IPS-18a (cell line): ENCODE results near the gene ABCC11.

Experiments
- H3K27ac ChIP-seq: one replicate; pipeline ENCODE4 v1.5.1; 2013; ENCODE audit warnings: low read length
- H3K27me3 ChIP-seq: one replicate; pipeline ENCODE4 v1.6.1; 2013; ENCODE audit warnings: mild to moderate bottlenecking, low read length; ENCODE audit not compliant: control insufficient read depth, insufficient read depth
- H3K36me3 ChIP-seq: one replicate; pipeline ENCODE4 v1.6.1; 2013; ENCODE audit warnings: low read depth, low read length; ENCODE audit not compliant: control insufficient read depth
- H3K4me1 ChIP-seq: one replicate; pipeline ENCODE4 v1.6.1; 2013; ENCODE audit warnings: low read depth, low read length; ENCODE audit not compliant: control insufficient read depth
- H3K4me3 ChIP-seq: one replicate; pipeline ENCODE4 v1.5.1; 2013; ENCODE audit warnings: low read length
- H3K9ac ChIP-seq: one replicate; pipeline ENCODE4 v1.6.1; 2013; ENCODE audit warnings: mild to moderate bottlenecking, low read length, moderate library complexity
- H3K9me3 ChIP-seq: one replicate; pipeline ENCODE4 v1.6.1; 2013; ENCODE audit warnings: low read depth, low read length; ENCODE audit not compliant: control insufficient read depth

Gene ABCC11

GRCh38 chr16:48136547-48137360 lies 110.6 kb downstream of the ABCC11 start:
- H3K9me3 ChIP-seq, result no peaks in the 10 kb centered on the region

GRCh38 chr16:48133455-48134211 lies 113.7 kb downstream of the ABCC11 start:
- Histone ChIP-seq H3K36me3 (no peaks in the 10 kb centered on the region), H3K4me3 (no peak overlapping the region), H3K27me3 (no peaks in the 10 kb centered on the region), H3K4me1 (peaks cover 5% of the 10 kb centered on the region), H3K9me3 (no peaks in the 10 kb centered on the region), H3K9ac (no peak overlapping the region), H3K27ac (no peak overlapping the region)

More at GRCh38 chr16:48136547-48137360, 110.6 kb downstream of the ABCC11 start:
- no peak overlapping the region for H3K27ac ChIP-seq
- no peak overlapping the region for H3K9ac ChIP-seq
- no peaks in the 10 kb centered on the region for H3K36me3 ChIP-seq
- no peak overlapping the region for H3K4me3 ChIP-seq
- H3K4me1 ChIP-seq, result peaks cover 5% of the 10 kb centered on the region
- H3K27me3 ChIP-seq, result no peaks in the 10 kb centered on the region

DNA sequence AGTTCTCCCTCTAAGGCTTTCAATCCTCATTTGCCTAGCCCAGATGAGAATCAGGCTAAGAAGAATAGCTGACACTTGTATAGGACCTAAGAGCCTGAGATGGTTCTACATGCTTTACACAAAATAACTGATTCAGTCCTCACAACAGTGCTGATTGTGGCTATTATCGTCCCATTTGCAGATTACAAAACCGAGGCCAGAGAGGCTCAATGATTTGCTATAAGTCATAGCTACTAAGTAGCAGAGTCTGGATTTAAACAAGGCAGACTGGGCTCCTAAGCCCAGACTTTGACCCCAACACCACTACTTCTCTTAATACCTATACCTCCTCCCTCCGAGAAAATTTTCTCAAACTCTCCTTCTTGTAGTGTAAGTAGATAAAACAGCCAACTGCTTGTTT lies 114.6 kb downstream of the ABCC11 start:
- Histone ChIP-seq H3K27me3 (no peaks in the 10 kb centered on the region), H3K36me3 (no peaks in the 10 kb centered on the region), H3K9me3 (no peaks in the 10 kb centered on the region), H3K27ac (no peak overlapping the region), H3K9ac (no peak overlapping the region), H3K4me1 (no peaks in the 10 kb centered on the region), H3K4me3 (no peak overlapping the region)

DNA sequence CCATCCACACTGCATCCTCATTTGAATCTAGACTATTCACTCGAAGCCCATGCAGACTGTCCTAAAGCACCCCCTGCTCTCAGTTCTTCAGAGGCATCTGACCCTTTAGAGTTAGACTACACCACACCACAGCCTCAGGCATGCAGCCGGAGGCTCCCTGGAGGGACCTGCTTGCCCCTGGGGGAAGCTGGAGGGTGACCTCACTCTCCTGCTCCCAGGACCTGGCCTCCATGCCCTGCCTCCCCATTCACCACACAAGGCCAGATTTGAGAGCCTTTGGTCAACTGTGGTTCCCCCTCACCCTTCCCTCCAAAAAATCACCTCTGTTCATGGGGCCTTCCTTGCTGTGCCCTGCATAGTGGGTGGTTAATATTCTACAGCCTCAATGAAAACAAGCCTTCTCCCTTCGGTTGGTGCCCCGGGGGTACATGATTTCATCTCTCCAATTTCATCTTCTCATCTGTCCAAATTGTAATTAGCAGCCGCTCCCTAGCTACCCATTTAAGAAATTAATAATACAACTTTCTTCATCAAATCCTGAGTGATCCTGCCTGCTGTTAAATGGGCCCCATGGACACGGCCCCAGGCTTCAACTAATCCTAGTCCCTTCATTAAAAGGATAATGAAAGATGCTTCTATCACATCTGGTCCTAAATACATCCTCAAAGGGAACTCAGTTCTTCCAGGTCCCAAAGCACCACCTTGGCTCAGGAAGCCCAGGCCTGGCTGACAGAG lies 116.0 kb downstream of the ABCC11 start:
- Histone ChIP-seq H3K27ac (no peak overlapping the region), H3K27me3 (no peaks in the 10 kb centered on the region), H3K9ac (no peak overlapping the region), H3K4me1 (no peaks in the 10 kb centered on the region), H3K4me3 (no peak overlapping the region), H3K36me3 (no peaks in the 10 kb centered on the region), H3K9me3 (no peaks in the 10 kb centered on the region)

GRCh38 chr16:48129926-48130325 lies 117.4 kb downstream of the ABCC11 start:
- H3K27me3 ChIP-seq, result no peaks in the 10 kb centered on the region
- H3K4me1 ChIP-seq, result no peaks in the 10 kb centered on the region
- no peak overlapping the region for H3K4me3 ChIP-seq
- no peak overlapping the region for H3K27ac ChIP-seq
- H3K36me3 ChIP-seq, result no peaks in the 10 kb centered on the region
- H3K9me3 ChIP-seq, result no peaks in the 10 kb centered on the region
- no peak overlapping the region for H3K9ac ChIP-seq

DNA sequence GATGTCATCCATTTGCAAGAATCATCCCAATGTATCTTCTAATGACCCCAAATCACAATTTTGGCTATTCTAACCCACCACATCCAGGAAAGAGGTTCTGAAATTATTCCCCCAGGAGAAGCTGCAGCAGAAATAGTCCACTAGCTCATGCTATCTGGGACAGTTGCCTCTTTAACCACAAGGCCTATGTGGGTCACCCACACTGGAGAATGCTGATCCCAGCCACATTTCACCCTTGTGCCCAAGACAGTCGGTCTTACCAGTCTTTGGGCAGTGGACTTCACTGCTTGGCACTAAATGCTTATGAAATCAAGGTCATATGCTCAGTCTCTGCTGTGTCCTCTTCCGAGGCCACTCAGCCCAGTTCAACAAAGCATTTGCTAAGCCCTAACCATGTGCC lies 118.6 kb downstream of the ABCC11 start:
- H3K4me3 ChIP-seq, result no peak overlapping the region
- no peaks in the 10 kb centered on the region for H3K36me3 ChIP-seq
- H3K9ac ChIP-seq, result no peak overlapping the region
- H3K27ac ChIP-seq, result no peak overlapping the region
- no peaks in the 10 kb centered on the region for H3K27me3 ChIP-seq
- H3K4me1 ChIP-seq, result no peaks in the 10 kb centered on the region
- H3K9me3 ChIP-seq, result no peaks in the 10 kb centered on the region

DNA sequence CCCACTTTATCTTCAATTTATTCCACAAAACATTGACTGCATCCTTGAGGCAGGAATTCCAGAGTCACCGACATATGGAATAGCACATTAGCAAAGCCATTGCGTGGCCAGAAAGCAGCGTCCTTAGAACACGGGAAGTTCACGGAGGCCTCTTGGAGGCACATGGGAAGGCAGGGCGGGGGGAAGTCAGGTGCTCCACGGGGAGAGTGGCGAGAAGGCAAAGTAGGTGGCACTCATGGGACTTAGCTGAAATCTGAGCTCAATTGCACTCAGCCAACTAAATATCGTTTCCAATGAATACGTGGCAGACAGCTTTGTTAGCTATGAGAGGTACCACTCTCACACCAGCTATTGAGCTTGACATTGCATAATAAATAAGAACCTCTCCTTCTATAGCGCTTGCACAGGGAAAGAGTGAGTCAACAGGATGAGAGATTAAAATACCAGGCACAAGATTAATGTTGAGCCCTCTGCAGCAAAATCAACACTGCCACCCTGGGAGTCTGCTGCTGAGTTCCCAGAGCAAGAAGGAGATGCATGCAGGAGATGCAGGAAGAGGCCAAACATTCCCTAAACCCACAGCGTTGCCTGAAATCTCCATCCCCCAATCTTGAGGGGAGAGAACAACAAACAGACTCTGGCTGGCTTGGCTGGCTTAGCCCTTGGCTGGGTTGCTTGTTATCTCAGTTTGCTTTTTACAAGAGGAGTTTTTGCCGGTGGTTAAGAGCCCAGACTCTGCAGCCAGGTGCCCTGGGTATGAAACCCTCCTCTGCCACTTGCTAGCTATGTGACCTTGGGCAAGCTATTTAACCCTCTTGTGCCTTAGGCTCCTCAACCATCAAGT lies 120.3 kb downstream of the ABCC11 start:
- Histone ChIP-seq H3K36me3 (no peaks in the 10 kb centered on the region), H3K4me3 (no peak overlapping the region), H3K27ac (no peak overlapping the region), H3K9me3 (no peaks in the 10 kb centered on the region), H3K27me3 (no peaks in the 10 kb centered on the region), H3K9ac (no peak overlapping the region), H3K4me1 (no peaks in the 10 kb centered on the region)

DNA sequence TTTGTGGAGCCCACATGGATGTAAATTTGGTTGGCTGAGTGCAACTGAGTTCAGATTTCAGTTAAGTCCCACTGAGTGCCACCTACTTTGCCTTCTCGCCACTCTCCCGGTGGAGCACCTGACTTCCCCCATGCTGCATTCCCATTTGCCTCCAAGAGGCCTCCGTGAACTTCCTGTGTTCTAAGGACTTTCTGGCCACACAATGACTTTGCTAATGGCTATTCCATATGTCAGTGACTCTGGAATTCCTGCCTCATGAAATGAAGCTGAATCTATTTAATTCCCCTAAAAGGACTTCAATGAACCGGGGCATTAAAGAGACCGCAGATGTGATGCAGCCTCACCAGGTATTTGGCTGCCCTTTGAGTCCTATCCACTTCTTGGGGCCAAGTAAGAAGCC lies 121.5 kb downstream of the ABCC11 start:
- Histone ChIP-seq H3K36me3 (no peaks in the 10 kb centered on the region), H3K4me3 (no peak overlapping the region), H3K4me1 (no peaks in the 10 kb centered on the region), H3K27me3 (no peaks in the 10 kb centered on the region), H3K9ac (no peak overlapping the region), H3K9me3 (no peaks in the 10 kb centered on the region), H3K27ac (no peak overlapping the region)

DNA sequence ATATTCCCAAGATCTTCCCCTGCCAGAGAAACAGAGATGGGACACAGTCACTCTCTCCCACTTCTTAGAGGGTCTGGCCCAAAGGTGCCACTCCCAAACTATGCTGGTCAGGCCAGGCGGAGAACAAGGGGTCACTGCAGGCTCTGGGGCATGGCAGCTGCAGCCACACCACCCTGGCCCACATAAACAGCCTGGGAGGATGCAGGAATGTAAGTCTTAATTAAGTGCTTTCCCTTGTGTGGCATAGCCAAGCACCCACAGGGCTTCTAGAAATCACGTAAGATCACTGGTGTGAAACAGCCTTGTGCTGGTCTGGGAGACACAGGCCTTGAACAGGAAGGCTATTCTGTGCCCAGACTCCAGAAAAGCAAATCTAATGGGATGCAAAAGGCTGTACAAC lies 123.1 kb downstream of the ABCC11 start:
- Histone ChIP-seq H3K9ac (no peak overlapping the region), H3K27me3 (no peaks in the 10 kb centered on the region), H3K4me1 (no peaks in the 10 kb centered on the region), H3K27ac (no peak overlapping the region), H3K9me3 (no peaks in the 10 kb centered on the region), H3K36me3 (no peaks in the 10 kb centered on the region), H3K4me3 (no peak overlapping the region)

DNA sequence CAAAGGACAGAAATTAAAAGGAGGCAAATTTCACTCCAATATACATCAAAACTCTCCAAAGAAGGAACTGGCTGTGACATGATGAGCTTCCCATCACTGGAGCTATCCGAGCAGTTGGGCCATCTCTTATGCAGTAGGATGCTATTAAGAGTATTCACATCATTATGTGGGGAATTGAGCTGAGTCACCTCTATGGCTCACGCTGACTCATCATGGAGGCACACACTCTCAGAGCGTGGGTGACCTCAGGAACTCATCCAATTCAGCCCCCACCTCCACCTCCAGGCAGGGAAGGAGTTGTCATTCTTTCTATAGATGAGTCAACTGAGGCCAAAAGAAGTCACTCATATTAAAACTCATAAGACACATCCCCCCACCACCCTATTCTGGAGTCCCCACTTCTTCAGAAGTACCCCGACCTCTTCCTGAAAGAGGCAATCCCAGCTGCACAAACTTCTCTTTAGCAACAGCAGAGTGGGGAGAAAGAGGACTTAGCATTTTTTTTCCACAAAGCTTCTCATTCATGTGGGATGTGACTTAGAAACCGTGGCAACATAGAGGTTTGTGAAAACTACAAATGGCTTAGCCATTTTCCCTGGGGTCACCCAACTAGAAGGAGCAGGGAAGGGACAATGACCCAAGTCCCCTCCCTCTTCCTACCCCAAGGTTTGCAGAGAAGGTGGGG lies 124.1 kb downstream of the ABCC11 start:
- H3K27ac ChIP-seq, result no peak overlapping the region

More for the DNA sequence above, 124.1 kb downstream of the ABCC11 start:
- Histone ChIP-seq H3K9ac (no peak overlapping the region), H3K9me3 (no peaks in the 10 kb centered on the region), H3K4me1 (no peaks in the 10 kb centered on the region), H3K27me3 (no peaks in the 10 kb centered on the region), H3K4me3 (no peak overlapping the region), H3K36me3 (no peaks in the 10 kb centered on the region)
